ENCODE measurements around the gene RAD51B. TPM values are rescaled to one million over a fixed set of nuclear protein-coding genes. Genes with fewer than 3 reads are reported as not detected.

Gene RAD51B
- total RNA-seq, 1 donor from 2014 or later, result 28.5 TPM

- Histone ChIP-seq H3K27ac (no peak overlapping the region), H3K9me3 (no peaks in the 10 kb centered on the region), H3K36me3 (no peaks in the 10 kb centered on the region), H3K4me3 (no peak overlapping the region), H3K4me1 (peaks cover 4% of the 10 kb centered on the region), H3K27me3 (no peaks in the 10 kb centered on the region)
- TF ChIP-seq POLR2AphosphoS5 (IDR thresholded peaks at IDR 0.05; ENCODE audit: insufficient read depth in 1 of 2, low read depth in 1 of 2) (no peak), CTCF (IDR thresholded peaks at IDR 0.05) (no peak), POLR2A (IDR thresholded peaks at IDR 0.05) (no peak)
- intact Hi-C loops (cut with DNase I), result no loop called here
- no peak for DNase-seq (ENCODE audit: extremely low spot score in 2 of 2)
Observed at GRCh38 chr14:68065322-68065721, 245.7 kb downstream of the RAD51B start.

GRCh38 chr14:68074765-68075381 lies 255.3 kb downstream of the RAD51B start:
- DNase-seq (ENCODE audit: extremely low spot score in 2 of 2), result no peak
- H3K9me3 ChIP-seq, result peaks cover 8% of the 10 kb centered on the region
- TF ChIP-seq POLR2AphosphoS5 (IDR thresholded peaks at IDR 0.05; ENCODE audit: insufficient read depth in 1 of 2, low read depth in 1 of 2), result no peak
- no peak for TF ChIP-seq CTCF (IDR thresholded peaks at IDR 0.05)
- TF ChIP-seq POLR2A (IDR thresholded peaks at IDR 0.05), result no peak
- intact Hi-C loops (cut with DNase I), result no loop called here
- H3K27ac ChIP-seq, result no peak overlapping the region
- peaks cover 15% of the 10 kb centered on the region for H3K4me1 ChIP-seq
- H3K4me3 ChIP-seq, result no peak overlapping the region
- no peaks in the 10 kb centered on the region for H3K36me3 ChIP-seq
- H3K27me3 ChIP-seq, result no peaks in the 10 kb centered on the region

- no peak for DNase-seq (ENCODE audit: extremely low spot score in 2 of 2)
- TF ChIP-seq POLR2AphosphoS5 (IDR thresholded peaks at IDR 0.05; ENCODE audit: insufficient read depth in 1 of 2, low read depth in 1 of 2) (no peak), POLR2A (IDR thresholded peaks at IDR 0.05) (no peak), CTCF (IDR thresholded peaks at IDR 0.05) (no peak)
- peaks cover 8% of the 10 kb centered on the region for H3K9me3 ChIP-seq
- intact Hi-C loops (cut with DNase I), result no loop called here
- H3K4me3 ChIP-seq, result no peak overlapping the region
- H3K4me1 ChIP-seq, result peaks cover 15% of the 10 kb centered on the region
- H3K27me3 ChIP-seq, result no peaks in the 10 kb centered on the region
- no peak overlapping the region for H3K27ac ChIP-seq
- H3K36me3 ChIP-seq, result no peaks in the 10 kb centered on the region
Observed at GRCh38 chr14:68075382-68076029, 255.9 kb downstream of the RAD51B start.

GRCh38 chr14:68076451-68076850 lies 256.9 kb downstream of the RAD51B start:
- Histone ChIP-seq H3K27me3 (no peaks in the 10 kb centered on the region), H3K4me1 (peaks cover 15% of the 10 kb centered on the region), H3K9me3 (peaks cover 8% of the 10 kb centered on the region), H3K4me3 (no peak overlapping the region), H3K27ac (no peak overlapping the region), H3K36me3 (no peaks in the 10 kb centered on the region)
- TF ChIP-seq CTCF (IDR thresholded peaks at IDR 0.05) (no peak), POLR2A (IDR thresholded peaks at IDR 0.05) (no peak), POLR2AphosphoS5 (IDR thresholded peaks at IDR 0.05; ENCODE audit: insufficient read depth in 1 of 2, low read depth in 1 of 2) (no peak)
- intact Hi-C loops (cut with DNase I), result no loop called here
- no peak for DNase-seq (ENCODE audit: extremely low spot score in 2 of 2)

Measured in vagina (tissue), 2 donors.